ENCODE results near the gene FAM118B.

FAM118B gene

DNA sequence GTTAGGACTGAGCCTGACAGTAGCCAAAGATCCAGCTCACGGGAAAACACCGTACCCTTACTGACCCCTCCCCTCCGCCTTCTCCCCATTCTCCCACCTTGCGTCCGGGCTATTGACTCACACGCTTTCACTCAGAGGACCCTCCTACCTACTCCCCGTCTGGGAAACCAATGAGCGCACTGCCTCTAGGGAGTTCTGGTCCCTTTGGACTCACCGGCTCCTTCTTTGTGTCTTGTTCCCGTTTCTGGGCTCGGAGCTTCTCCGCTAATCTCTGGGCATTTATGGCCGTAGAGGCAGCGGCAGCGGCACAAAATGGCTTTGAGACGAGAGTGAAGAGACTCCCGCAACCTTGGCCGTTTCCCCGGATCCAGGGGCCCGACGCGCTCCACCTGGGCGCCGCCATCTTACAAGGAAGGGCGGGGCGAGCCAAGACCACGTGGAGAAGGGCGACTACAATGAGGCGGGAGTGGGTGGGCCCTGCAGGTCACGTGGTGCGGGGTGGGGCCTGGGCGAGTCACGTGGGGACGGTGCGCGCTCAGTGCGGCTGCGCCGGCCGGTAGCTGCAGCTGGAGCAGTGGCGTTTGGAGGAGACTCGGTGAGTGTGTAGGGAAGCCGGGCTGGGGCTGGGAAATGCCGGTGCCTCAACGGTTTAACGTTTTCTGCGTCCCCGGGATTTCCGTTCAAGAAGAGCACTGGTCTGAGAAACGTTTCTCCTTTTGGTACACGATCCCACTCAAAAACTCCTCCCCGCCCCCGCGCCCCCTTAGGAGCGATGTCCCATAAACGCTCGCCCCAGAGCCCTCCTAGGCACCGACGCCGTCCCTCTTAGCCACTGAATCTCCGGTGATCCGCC, at the start of gene FAM118B, which contains the start of gene RPUSD4:
Gene FAM118B (plus strand): TSS at position 547 of the 853 bp plus-strand sequence. CDS start 23,220 bp downstream, outside the sequence.
Gene RPUSD4 (minus strand): TSS at position 415 of the 853 bp plus-strand sequence. CDS start 12 bp downstream, at position 403.
- DNase-seq (ENCODE audit: low read depth, low spot score) = peak; percentile 89
- H3K27ac ChIP-seq = peak within 1 kb of the TSS; percentile 44

DNA sequence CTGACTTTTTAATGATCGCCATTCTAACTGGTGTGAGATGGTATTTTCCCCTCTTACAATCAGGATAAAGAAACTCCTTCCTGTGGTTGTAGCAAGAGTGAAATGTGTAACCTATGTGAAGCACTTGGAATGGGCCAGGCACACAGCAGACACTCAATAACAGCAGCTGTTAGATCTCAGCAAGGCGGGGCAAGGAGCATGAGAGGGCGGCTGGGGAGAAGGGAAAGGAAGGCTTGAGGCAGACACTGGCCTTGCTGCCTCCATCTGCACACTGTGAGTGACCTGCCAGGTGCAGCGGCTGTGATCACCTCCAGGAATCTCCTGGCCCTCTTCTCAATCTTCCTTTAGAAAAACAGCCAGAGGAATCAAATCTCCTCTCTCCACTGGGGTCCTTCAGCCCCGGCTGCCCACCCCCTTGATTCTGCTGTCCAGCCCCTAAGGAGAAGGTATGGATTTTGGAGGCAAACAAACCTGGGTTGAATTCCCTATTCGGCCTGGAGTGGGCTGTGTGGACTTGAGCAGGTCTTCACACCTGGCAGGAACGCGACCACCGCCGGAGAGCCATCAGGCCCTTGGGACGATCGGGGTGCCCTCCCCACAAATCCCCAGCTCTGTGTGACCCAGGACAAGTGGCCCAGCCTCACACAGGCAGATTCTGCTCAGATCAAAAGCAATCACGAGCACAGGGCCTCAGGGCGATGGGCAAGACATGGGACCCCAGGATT, 49.1 kb upstream of the FAM118B start:
- no peak overlapping the region for H3K27ac ChIP-seq
- no peak for DNase-seq (ENCODE audit: low read depth, low spot score)

DNA sequence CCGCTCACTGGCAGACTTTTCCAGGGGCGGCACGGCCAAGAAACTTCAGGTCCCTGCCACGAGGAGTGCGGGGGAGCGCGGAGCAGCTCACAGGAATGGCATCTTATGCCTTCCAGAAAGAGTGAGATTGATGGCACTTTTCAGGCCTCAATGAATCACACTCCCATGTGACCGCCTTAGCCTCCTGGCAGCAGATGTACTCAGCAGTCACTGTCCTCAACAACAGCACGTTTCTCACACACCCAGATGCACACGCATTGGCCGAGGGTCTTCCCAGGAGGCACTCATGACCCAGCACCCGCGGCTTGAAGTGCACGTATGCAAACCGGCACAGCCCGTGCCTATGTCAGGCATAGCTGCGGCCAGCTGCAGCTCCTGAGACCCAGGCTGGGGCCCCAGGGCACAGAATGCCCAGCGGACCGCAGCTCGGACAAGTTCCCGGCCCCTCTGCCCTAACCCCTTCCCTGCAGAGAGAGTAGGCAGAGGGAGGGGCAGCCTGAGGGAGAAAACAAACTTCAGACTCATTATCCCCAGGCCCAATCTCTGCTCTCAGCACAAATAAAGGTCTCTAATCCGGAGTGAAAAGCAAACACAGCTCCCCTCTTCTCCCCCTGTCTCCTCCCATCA, 48.4 kb upstream of the FAM118B start:
- peak; percentile 5 for DNase-seq (ENCODE audit: low read depth, low spot score)
- no peak overlapping the region for H3K27ac ChIP-seq

DNA sequence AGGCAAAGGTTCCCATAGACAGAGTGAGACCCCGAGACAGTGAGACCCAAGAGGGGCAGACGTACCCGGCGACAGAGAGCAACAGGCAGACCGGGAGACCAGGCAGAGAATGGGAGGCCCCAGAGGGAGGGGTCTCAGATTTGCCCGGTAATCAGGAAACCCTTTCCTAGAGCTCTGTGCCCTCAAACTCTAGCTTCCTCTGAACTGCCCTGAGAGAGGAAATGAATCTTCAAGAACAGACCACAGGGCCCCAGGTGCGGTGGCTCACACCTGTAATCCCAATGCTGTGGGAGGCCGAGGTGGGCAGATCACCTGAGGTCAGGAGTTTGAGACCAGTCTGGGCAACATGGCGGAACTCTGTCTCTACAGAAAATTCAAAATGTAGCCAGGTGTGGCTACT, 47.8 kb upstream of the FAM118B start:
- no peak for DNase-seq (ENCODE audit: low read depth, low spot score)

DNA sequence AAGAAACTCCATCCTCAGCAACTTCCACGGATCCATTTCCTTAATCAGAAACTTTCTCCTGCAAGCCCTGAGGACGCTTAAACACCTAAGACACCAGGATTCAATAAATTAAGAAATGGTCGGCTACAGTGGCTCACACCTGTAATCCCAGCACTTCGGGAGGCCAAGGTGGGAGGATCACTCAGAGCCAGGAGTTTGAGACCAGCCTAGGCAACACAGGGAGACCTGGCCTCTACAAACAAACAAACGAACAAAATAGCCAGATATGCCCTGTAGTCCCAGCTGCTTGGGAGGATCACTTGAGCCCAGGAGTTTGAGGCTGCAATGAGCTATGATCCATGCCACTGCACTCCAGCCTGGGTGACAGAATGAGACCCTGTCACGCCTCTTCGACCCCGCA, 46.8 kb upstream of the FAM118B start:
- no peak overlapping the region for H3K27ac ChIP-seq

More for the DNA sequence above, 47.8 kb upstream of the FAM118B start:
- H3K27ac ChIP-seq = no peak overlapping the region

DNA sequence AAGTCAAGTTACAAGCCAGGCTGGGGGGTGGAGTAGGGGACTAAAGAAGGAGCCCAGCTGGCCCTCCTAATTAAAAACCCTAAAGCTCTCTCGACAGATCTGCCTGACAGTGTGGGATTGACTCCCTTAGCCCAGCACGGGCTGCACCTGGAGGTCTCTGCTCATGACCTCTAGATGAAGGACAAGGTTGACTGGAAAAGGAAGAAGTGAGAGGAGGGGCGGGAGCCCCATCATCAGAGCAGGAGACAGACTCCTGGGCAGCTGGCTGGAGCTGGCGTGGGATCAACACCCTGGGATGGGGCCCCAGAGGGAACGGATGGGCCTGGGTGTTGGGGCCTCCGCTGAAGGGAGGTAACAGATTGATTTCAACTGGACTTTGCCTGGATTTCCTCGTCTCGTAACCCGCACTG, 46.3 kb upstream of the FAM118B start:
- DNase-seq (ENCODE audit: low read depth, low spot score) = no peak

More for the DNA sequence above, 46.8 kb upstream of the FAM118B start:
- no peak for DNase-seq (ENCODE audit: low read depth, low spot score)

DNA sequence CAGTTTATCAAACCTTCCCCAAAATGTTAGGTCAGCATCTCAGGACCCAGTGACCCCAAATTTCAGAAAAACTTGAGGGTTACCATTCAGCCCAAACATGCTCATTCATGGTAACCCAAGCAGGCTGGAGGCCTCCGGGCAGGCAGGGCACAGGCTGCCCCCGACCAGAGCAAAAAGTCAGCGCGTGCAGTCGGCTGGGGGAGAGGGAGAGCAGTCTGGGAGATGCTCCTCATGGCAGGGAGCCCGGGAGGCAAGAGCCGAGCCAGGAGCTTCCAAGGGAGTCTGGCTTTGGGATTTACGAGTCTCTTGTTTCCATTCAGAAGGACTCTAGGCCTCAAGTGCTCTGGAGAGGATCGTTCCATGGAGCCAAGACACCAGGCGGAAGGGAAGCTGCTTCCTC, 45.8 kb upstream of the FAM118B start:
- no peak for DNase-seq (ENCODE audit: low read depth, low spot score)
- H3K27ac ChIP-seq = no peak overlapping the region

More for the DNA sequence above, 46.3 kb upstream of the FAM118B start:
- no peak overlapping the region for H3K27ac ChIP-seq

DNA sequence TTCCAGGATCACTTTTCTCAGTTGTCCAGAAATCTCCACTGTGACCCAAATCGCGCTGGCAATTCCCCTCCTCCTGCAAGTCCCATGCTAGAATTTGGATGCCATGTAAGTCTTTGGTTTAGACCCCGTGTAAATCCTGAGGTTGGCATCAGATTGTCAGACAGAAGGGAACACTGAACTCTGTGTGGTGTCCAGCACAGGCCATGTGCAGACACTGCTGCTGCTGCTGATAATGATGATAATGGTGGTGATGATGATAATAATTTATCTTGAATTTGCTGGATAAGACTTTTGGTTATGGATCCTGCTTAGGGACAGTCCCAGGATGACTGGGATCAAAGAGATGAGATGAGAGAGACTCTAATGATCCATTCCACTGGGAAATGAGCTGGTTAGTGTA, 45.2 kb upstream of the FAM118B start:
- no peak for DNase-seq (ENCODE audit: low read depth, low spot score)

DNA sequence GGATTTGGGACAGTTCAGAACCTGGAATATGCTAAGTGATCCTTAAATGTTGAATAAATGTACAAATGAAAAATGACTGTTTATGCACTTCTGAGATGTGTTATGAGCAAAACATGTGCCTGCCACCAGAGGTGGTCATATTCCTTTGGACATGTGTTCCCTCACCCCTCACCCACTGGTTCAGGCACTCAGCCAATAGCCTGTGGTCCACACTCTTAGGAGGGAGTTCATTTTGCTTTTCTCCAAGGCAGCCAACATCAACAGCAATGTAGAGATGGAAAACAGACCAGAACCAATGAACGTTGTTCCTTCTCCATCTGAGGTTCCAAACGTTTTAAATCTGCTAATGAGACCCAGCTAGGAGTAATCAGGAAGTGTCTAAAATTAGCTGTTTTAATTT, 44.1 kb upstream of the FAM118B start:
- no peak for DNase-seq (ENCODE audit: low read depth, low spot score)
- no peak overlapping the region for H3K27ac ChIP-seq

More for the DNA sequence above, 45.2 kb upstream of the FAM118B start:
- H3K27ac ChIP-seq = no peak overlapping the region

DNA sequence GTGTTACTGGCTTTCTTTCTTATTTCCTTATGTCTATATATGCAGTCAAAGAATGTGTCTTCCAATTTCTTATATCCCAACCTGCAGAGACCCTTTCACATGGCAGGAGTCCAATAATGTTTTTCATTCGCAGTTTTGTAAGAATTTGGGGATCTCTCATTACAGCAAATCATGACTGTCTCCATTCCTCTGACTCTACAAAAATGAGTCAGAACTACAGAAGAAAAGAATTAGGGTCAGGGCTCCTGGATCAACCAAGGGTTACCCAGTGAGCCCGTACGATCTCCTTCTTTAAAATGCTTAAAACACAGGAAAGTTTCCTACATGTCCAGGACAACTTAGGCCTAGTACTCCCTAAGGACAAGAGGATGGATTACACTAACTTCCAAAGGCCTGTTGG, 42.3 kb upstream of the FAM118B start:
- no peak for DNase-seq (ENCODE audit: low read depth, low spot score)
- no peak overlapping the region for H3K27ac ChIP-seq

DNA sequence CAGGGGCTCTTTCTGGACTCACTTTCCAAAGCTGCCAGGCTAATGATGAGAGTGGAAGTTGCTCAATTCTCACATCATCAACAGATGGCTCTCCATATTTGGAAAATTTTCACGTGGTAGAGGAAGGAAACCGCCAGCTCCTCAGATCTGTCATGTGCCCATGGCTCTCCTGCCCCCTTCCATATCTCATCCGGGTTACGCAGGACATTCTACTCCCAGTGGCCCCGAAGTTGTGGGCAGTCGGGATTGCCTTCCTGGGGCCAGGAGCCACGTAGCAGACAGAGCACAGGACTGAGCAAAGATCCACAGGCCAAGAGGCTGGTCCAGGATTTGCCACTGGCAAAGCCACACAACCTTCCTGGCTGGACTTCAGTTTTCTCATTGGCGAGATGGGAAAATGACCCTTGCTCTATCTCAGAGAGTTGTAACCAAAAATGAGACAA, 39.0 kb upstream of the FAM118B start:
- no peak overlapping the region for H3K27ac ChIP-seq
- DNase-seq (ENCODE audit: low read depth, low spot score) = no peak

DNA sequence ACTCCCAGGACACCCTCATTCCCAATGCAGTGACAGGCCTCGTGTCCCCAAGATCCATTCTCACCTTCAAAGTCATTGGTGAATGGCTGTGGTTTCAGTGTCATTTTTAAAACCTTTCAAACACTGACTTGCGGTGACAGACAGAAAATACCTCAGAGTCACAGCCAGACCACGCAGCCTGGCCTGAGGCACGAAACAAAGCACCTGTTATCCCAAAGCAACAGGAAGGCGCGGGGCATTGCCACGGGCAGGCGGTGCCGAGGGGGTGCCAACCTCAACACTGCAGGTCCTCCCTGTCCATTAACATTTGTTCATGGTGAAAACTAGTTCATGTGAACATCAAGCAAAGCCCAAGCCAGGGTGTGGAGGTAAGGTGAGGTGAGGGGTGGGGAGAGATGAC, 38.3 kb upstream of the FAM118B start:
- H3K27ac ChIP-seq = no peak overlapping the region

DNA sequence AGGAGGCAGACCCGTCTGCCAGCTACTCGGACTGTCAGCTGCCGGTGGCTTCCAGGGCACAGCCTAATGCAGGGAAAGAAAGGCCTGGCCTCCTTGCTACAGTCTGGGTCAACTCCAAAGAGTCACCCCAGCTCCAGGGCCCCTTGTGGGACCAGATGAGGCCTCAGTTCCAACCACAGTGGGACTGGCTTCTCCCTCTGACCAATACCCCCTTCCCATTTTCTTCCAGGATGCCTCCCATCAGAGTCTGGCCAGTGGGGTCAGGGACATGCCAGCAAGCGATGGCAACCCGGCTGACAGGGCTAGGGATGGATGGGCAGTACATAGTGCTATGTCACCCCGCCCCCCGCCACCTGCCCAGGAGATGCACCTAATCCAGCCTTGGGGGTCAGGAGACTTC, 36.8 kb upstream of the FAM118B start:
- DNase-seq (ENCODE audit: low read depth, low spot score) = no peak
- H3K27ac ChIP-seq = no peak overlapping the region

More for the DNA sequence above, 38.3 kb upstream of the FAM118B start:
- no peak for DNase-seq (ENCODE audit: low read depth, low spot score)

DNA sequence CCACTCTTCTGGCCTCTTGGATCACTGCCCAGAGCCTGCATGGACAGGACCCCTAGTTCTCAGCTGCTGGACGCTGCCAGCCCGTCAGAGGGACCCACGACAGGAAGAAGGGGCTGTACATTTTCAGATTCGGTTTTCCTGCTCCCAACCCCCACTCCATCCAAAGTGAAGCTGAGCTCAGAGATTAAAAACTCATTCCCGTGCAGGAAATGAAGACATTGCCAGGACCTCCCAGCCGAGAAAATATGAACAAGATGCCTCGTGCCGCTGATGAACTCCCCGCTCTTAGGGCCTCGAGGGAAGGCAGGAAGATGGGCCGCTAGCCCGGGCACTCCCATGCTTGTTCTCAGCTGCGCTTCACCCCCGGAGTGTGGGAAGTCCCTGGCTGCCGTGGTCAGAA, 36.2 kb upstream of the FAM118B start:
- H3K27ac ChIP-seq = no peak overlapping the region
- no peak for DNase-seq (ENCODE audit: low read depth, low spot score)

DNA sequence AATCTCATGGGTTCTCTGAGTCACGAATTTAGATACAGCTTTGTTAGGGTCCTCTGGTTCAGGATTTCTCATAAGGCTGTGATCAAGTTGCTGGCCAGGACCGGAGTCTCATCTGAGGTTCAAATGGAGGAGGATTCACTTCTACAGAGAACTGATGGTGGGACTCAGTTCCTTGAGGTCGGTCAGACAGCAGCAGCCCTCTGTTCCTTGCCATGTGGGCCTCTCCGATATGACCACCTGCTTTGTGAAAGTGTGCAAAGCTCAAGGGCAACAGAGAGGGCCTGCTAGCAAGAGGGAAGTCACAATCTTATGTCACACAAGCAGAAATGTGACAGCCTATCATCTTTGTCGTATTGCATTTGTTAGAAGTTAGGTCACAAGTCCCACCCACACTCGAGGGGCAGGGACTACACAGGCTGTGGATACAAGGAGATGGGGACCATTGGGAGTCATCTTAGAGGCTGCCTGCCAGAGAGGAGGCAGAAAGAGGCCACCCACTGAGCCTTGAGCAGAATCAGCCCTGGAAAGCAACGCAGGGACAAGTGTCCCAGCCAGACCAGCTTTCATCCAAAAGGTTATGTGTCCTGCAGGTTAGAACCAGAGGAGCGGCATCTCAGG, 34.6 kb upstream of the FAM118B start:
- DNase-seq (ENCODE audit: low read depth, low spot score) = no peak
- H3K27ac ChIP-seq = no peak overlapping the region

DNA sequence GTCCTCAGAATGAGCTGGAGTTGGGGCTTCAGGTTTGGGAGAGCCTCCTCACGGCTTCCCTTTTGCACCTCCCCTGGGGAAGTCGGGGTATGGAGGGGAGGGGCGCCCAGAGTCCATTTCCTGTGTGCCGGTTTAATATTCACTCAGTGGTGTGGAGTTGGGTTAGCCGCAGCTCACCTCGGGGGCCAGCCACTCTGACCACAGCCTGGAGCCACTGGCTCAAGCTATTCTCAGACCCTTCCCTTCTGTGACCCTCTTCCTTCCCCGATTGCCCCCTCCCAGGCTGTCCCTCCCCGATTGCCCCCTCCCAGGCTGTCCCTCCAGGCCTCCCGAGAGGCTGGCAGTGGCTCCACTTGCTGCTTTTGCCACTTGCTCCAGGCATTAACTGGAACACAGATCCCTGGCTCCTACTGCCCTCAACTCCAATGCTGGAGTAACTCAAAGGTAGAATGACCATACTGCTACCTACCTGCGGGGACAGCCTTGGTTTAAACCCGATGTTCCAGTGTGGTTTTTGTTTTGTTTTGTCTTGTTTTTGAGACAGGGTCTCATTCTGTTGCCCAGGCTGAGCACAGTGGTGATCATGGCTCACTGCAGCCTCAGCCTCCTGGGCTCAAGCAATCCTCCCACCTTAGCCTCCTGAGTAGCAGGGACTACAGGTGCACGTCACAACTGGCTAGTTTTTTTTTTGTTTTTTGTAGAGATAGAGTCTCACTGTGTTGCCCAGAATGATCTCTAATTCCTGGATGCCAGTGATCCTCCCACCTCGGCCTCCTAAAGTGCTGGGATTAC, 29.4 kb upstream of the FAM118B start:
- no peak overlapping the region for H3K27ac ChIP-seq
- DNase-seq (ENCODE audit: low read depth, low spot score) = no peak

DNA sequence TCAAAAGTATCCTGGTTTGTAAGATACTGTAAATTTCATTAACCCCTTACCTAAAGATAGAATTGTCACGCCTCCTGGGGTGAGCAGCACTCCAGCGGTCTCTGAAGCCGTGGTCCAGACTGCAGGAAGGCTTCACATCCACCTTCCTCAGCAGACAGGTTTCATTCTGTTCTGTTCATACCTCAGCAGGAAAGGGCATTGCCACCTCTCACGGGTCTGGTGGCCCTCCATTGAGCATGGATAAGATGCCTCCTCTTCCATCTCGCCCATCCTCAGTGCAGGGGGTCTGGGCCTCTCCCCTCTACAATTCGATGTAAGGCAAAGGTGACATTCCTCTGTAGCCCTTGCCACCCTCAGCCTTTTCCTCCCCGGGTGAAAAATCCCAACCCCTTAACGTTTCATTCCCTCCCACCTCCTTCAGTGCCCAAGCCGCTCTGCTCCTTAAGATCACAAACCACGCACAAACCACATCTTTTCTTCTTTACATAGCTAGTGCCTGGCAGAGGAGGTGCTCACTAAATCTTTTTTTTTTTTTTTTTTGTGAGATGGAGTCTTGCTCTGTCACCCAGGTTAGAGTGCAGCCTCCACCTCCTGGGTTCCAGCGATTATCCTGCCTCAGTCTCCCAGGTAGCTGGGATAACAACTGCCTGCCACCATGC, 28.7 kb upstream of the FAM118B start:
- no peak overlapping the region for H3K27ac ChIP-seq
- no peak for DNase-seq (ENCODE audit: low read depth, low spot score)

DNA sequence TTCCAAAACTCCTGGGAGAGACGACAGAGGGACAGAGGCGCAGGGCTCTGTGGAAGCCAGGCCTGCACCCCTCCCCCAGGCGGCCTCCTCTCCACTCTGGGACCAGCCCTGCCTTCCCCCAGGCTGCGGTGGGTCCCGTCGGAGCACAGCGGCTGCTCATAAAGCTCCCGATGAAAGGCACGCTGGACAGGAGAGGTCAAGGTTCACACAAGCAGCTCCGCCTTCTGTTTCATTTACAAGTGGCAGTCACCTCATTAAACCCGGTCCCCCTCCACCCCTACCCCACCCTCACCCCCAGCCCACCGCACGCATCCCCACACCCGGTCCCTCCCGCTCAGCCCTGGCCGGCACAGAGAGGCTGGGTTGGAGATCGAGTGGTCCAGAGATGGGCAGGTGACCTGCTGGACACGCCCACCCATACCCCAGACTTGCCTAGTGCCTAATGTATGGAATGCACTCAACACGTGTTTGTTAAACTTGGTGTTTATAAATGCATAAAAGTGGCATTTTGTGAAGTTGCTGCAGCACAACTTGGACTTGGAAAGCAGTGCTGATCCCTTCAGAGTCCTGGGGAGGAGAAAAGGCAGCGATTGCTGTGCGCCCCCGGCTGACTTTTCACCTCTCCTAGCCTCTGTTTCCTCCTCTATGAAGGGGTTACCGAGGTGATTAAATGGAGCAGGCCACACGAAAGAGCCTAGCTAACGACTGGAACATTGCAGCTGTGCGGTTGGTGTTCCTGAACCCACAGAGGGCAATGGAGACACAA, 26.1 kb upstream of the FAM118B start:
- DNase-seq (ENCODE audit: low read depth, low spot score) = no peak
- H3K27ac ChIP-seq = no peak overlapping the region
